OCI-LY7 (cell line): ENCODE results near the gene KLRC2.
"Not testable (repeated sequence)": the region's sequence is repeated elsewhere in the genome, so short reads cannot be mapped to it uniquely, and the experiment has no call there.

ENCODE experiments used
- CTCF ChIP-seq: fragments of 200-600 bp; sonication (generic); conservative IDR thresholded peaks from 2 replicates; pipeline ENCODE4 v1.5.1; 2014; ENCODE audit warnings: mild to moderate bottlenecking, antibody characterized with exemption, low read length, moderate library complexity, mixed read lengths
- EZH2phosphoT487 ChIP-seq: fragments of 200-600 bp; sonication (generic); IDR thresholded peaks from 2 replicates; pipeline ENCODE4 v1.6.1; 2018; ENCODE audit warnings: low read depth, borderline replicate concordance, mild to moderate bottlenecking, mixed run types, antibody characterized with exemption, low read length, moderate library complexity, mixed read lengths

GRCh38 chr12:10481901-10482300 is 46.1 kb upstream of the KLRC2 start:
- TF ChIP-seq CTCF, EZH2phosphoT487: not testable (repeated sequence)
